Measurements from ENCODE around the gene EFTUD2. TPM values are rescaled to one million over a fixed set of nuclear protein-coding genes. Genes with fewer than 3 reads are reported as not detected.
"Not testable (repeated sequence)": the region's sequence is repeated elsewhere in the genome, so short reads cannot be mapped to it uniquely, and the experiment has no call there.

Gene EFTUD2
- total RNA-seq, 2 experiments from 2014 or later, result 73.5 to 148 TPM

- Histone ChIP-seq H2AFZ (ENCODE audit: low read length) (no peak overlapping the region), H3K9me2 (ENCODE audit: insufficient read depth, low read length) (no peaks in the 10 kb centered on the region), H3K4me3 (ENCODE audit: low read depth, low read length, poor library complexity, severe bottlenecking) (peak overlapping the region; percentile 84), H3K4me1 (ENCODE audit: insufficient read depth, low read length, poor library complexity, severe bottlenecking) (peaks cover 25% of the 10 kb centered on the region), H4K20me1 (ENCODE audit: insufficient read depth, low read length) (peaks cover 12% of the 10 kb centered on the region), H3K36me3 (ENCODE audit: insufficient read depth, low read length) (no peaks in the 10 kb centered on the region), H3K9me3 (ENCODE audit: low read length) (no peaks in the 10 kb centered on the region), H3K4me2 (ENCODE audit: low read length) (peak overlapping the region; percentile 76), H3K27ac (ENCODE audit: low read depth, low read length, poor library complexity, severe bottlenecking) (no peak overlapping the region), H3K79me2 (ENCODE audit: insufficient read depth, low read depth, low read length) (peaks cover 37% of the 10 kb centered on the region)
- ChIA-PET POLR2A (no interaction called here), CTCF (ENCODE audit: unreplicated experiment) (no interaction called here)
- no TSS peak for BruUV-seq (replicated peaks)
- intact Hi-C loops (cut with micrococcal nuclease; ENCODE audit: unreplicated experiment), result loop anchor here (2.0 kb wide), 1 partner anchor 53 kb away; no protein-coding TSS in a partner anchor
- DNase-seq (ENCODE audit: low spot score), result no peak
- no peak for TF ChIP-seq EZH2phosphoT487 (IDR thresholded peaks at IDR 0.05; ENCODE audit: borderline replicate concordance, low read depth, low read length)
- no peak for TF ChIP-seq CTCF (conservative IDR thresholded peaks at IDR 0.05; ENCODE audit: low read length)
These were observed 71.4 kb downstream of the EFTUD2 start for GRCh38 chr17:44827863-44828262.

GRCh38 chr17:44826123-44826790, 73.0 kb downstream of the EFTUD2 start:
- no peaks in the 10 kb centered on the region; the same call in 1 of the 2 replicates for H3K36me3 ChIP-seq (ENCODE audit: insufficient read depth, low read length)
- no peaks in the 10 kb centered on the region for H3K9me2 ChIP-seq (ENCODE audit: insufficient read depth, low read length)
- H3K4me1 ChIP-seq (ENCODE audit: insufficient read depth, low read length, poor library complexity, severe bottlenecking), result peaks cover 24% of the 10 kb centered on the region
- H3K79me2 ChIP-seq (ENCODE audit: insufficient read depth, low read depth, low read length), result peaks cover 41% of the 10 kb centered on the region
- no peak for TF ChIP-seq CTCF (conservative IDR thresholded peaks at IDR 0.05; ENCODE audit: low read length)
- no peak for TF ChIP-seq EZH2phosphoT487 (IDR thresholded peaks at IDR 0.05; ENCODE audit: borderline replicate concordance, low read depth, low read length)
- H3K27ac ChIP-seq (ENCODE audit: low read depth, low read length, poor library complexity, severe bottlenecking), result no peak overlapping the region
- ChIA-PET CTCF (ENCODE audit: unreplicated experiment) (no interaction called here), POLR2A (no interaction called here)
- H3K4me3 ChIP-seq (ENCODE audit: low read depth, low read length, poor library complexity, severe bottlenecking), result no peak overlapping the region
- no peak overlapping the region for H2AFZ ChIP-seq (ENCODE audit: low read length)
- DNase-seq (ENCODE audit: low spot score), result no peak
- peaks cover 12% of the 10 kb centered on the region for H4K20me1 ChIP-seq (ENCODE audit: insufficient read depth, low read length)
- intact Hi-C loops (cut with micrococcal nuclease; ENCODE audit: unreplicated experiment), result no loop called here
- no peak overlapping the region for H3K4me2 ChIP-seq (ENCODE audit: low read length)
- BruUV-seq (replicated peaks), result no TSS peak
- H3K9me3 ChIP-seq (ENCODE audit: low read length), result no peaks in the 10 kb centered on the region

- H4K20me1 ChIP-seq (ENCODE audit: insufficient read depth, low read length), result peaks cover 12% of the 10 kb centered on the region
- H3K9me3 ChIP-seq (ENCODE audit: low read length); H3K36me3 ChIP-seq (ENCODE audit: insufficient read depth, low read length); H3K27ac ChIP-seq (ENCODE audit: low read depth, low read length, poor library complexity, severe bottlenecking); H3K9me2 ChIP-seq (ENCODE audit: insufficient read depth, low read length); H2AFZ ChIP-seq (ENCODE audit: low read length); H3K4me2 ChIP-seq (ENCODE audit: low read length); H3K4me3 ChIP-seq (ENCODE audit: low read depth, low read length, poor library complexity, severe bottlenecking); CTCF ChIA-PET (ENCODE audit: unreplicated experiment); intact Hi-C loops (cut with micrococcal nuclease; ENCODE audit: unreplicated experiment); DNase-seq (ENCODE audit: low spot score); BruUV-seq (replicated peaks): not testable (repeated sequence)
- H3K79me2 ChIP-seq (ENCODE audit: insufficient read depth, low read depth, low read length), result peaks cover 49% of the 10 kb centered on the region
- POLR2A ChIA-PET, result interaction anchor here (0.7 kb wide), 1 partner anchor 101 kb away, joined by 5 read pairs; no protein-coding TSS in a partner anchor
- peaks cover 14% of the 10 kb centered on the region for H3K4me1 ChIP-seq (ENCODE audit: insufficient read depth, low read length, poor library complexity, severe bottlenecking)
These were observed 74.0 kb downstream of the EFTUD2 start for GRCh38 chr17:44825236-44825635.

Measured in OCI-LY7 (cell line).